HL-60 (cell line): ENCODE data around the gene SPATS2.

ENCODE experiments used
- DNase-seq, 2 experiments: peaks; one replicate each; pipeline ENCODE4 v3.0.0-alpha.2; 2010 to 2020; ENCODE audit warnings: low read depth in 1 of 2, low spot score in 1 of 2
- H3K27ac ChIP-seq: fragments of 250-450 bp; sonication (Bioruptor Pico); replicated peaks from 2 replicates; pipeline ENCODE4 v1.5.1; 2020; ENCODE audit warnings: mild to moderate bottlenecking, moderate library complexity
- H3K27me3 ChIP-seq: fragments of 250-450 bp; sonication (Bioruptor Pico); 2 replicates; pipeline ENCODE4 v1.5.1; 2021; ENCODE audit warnings: mild to moderate bottlenecking, moderate library complexity; ENCODE audit not compliant: insufficient read depth, poor library complexity, severe bottlenecking
- H3K4me3 ChIP-seq: replicated peaks from 2 replicates; pipeline ENCODE4 v1.5.1; 2011; ENCODE audit warnings: mild to moderate bottlenecking, control low read depth, low read length; ENCODE audit not compliant: insufficient read depth
- CTCF ChIP-seq: IDR thresholded peaks from one replicate; pipeline ENCODE4 v1.5.1; 2011; ENCODE audit warnings: low read length, control low read depth, inconsistent platforms; ENCODE audit not compliant: insufficient read depth
- GABPA ChIP-seq: IDR thresholded peaks from 2 replicates; pipeline ENCODE4 v1.6.1; 2012; ENCODE audit warnings: low read depth
- POLR2AphosphoS5 ChIP-seq: IDR thresholded peaks from 2 replicates; pipeline ENCODE4 v1.6.1; 2012; ENCODE audit warnings: low read depth
- REST ChIP-seq: IDR thresholded peaks from 2 replicates; pipeline ENCODE4 v1.6.1; 2012; ENCODE audit warnings: low read depth; ENCODE audit not compliant: insufficient replicate concordance
- SPI1 ChIP-seq: IDR thresholded peaks from 2 replicates; pipeline ENCODE4 v1.6.1; 2012; ENCODE audit warnings: low read depth, mild to moderate bottlenecking, borderline replicate concordance

SPATS2 gene

GRCh38 chr12:49338830-49339463, 28.3 kb upstream of the SPATS2 start:
- no peak overlapping the region for H3K4me3 ChIP-seq
- peaks cover 73% of the 10 kb centered on the region for H3K27me3 ChIP-seq

GRCh38 chr12:49339464-49339861, 27.8 kb upstream of the SPATS2 start:
- TF ChIP-seq POLR2AphosphoS5 (no peak), CTCF (no peak), SPI1 (no peak)
- Histone ChIP-seq H3K27me3 (peaks cover 78% of the 10 kb centered on the region), H3K27ac (no peak overlapping the region), H3K4me3 (no peak overlapping the region)
- DNase-seq: no peak

More at GRCh38 chr12:49338830-49339463, 28.3 kb upstream of the SPATS2 start:
- DNase-seq: no peak
- H3K27ac ChIP-seq: no peak overlapping the region
- TF ChIP-seq GABPA: no peak
- no peak for TF ChIP-seq POLR2AphosphoS5
- no peak for TF ChIP-seq CTCF
- no peak for TF ChIP-seq REST
- TF ChIP-seq SPI1: no peak

GRCh38 chr12:49340095-49340870, 27.0 kb upstream of the SPATS2 start:
- DNase-seq: no peak
- Histone ChIP-seq H3K27ac (no peak overlapping the region), H3K4me3 (no peak overlapping the region), H3K27me3 (peaks cover 86% of the 10 kb centered on the region)
- TF ChIP-seq REST: no peak
- no peak for TF ChIP-seq POLR2AphosphoS5
- TF ChIP-seq SPI1: no peak
- TF ChIP-seq GABPA: no peak
- TF ChIP-seq CTCF: no peak
